PC-9 (cell line): ENCODE data around the gene ZNF736. TPM values are rescaled to one million over a fixed set of nuclear protein-coding genes. Genes with fewer than 3 reads are reported as not detected.

ENCODE experiments used
- BruUV-seq: library from RNA; stranded (reverse); fragments of 400-500 nt; replicated peaks from 2 replicates; lab custom pipeline; 2021; lab: Mats Ljungman, UMichigan
- CTCF ChIA-PET: fragments of 300-600 bp; sonication (Branson Sonifier 250); formaldehyde crosslinking; loops from one replicate; lab custom pipeline; 2022; ENCODE audit warnings: antibody characterized with exemption; lab: Charles Lee
- POLR2A ChIA-PET: fragments of 300-600 bp; sonication (Branson Sonifier 250); formaldehyde crosslinking; loops from one replicate; lab custom pipeline; 2022; ENCODE audit warnings: antibody characterized with exemption; ENCODE audit not compliant: unreplicated experiment; lab: Charles Lee
- DNase-seq, 2 experiments: peaks; one replicate each; pipeline versions ENCODE4 v3.0.0 to v3.0.0-alpha.2; 2015 to 2022; ENCODE audit warnings: mixed read lengths in 1 of 2
- H2AFZ ChIP-seq: fragments of 200-600 bp; sonication (generic); 2 replicates; pipeline ENCODE4 v1.8.1; 2017; ENCODE audit warnings: antibody characterized with exemption
- H3F3A ChIP-seq: fragments of 200-600 bp; sonication (generic); 2 replicates; pipeline ENCODE4 v1.8.1; 2017; ENCODE audit warnings: antibody characterized with exemption, mild to moderate bottlenecking, low read depth; ENCODE audit not compliant: insufficient read depth
- H3K27ac ChIP-seq: fragments of 200-600 bp; sonication (generic); 2 replicates; pipeline ENCODE4 v1.6.1; 2016; ENCODE audit warnings: mixed run types
- H3K27me3 ChIP-seq: fragments of 200-600 bp; sonication (generic); 2 replicates; pipeline ENCODE4 v1.6.1; 2016; ENCODE audit warnings: low read depth, mixed run types; ENCODE audit not compliant: insufficient read depth
- H3K36me3 ChIP-seq: fragments of 200-600 bp; sonication (generic); 2 replicates; pipeline ENCODE4 v1.6.1; 2016; ENCODE audit warnings: low read depth, mixed run types
- H3K4me1 ChIP-seq: fragments of 200-600 bp; sonication (generic); replicated peaks from 2 replicates; pipeline ENCODE4 v1.6.1; 2016; ENCODE audit warnings: mixed run types; ENCODE audit not compliant: insufficient read depth
- H3K4me2 ChIP-seq: fragments of 200-600 bp; sonication (generic); 2 replicates; pipeline ENCODE4 v1.6.1; 2017; ENCODE audit warnings: mixed run types
- H3K4me3 ChIP-seq: fragments of 200-600 bp; sonication (generic); 2 replicates; pipeline ENCODE4 v1.6.1; 2016; ENCODE audit warnings: mixed run types
- H3K79me2 ChIP-seq: fragments of 200-600 bp; sonication (generic); 2 replicates; pipeline ENCODE4 v1.6.1; 2017; ENCODE audit warnings: low read depth, mixed run types
- H3K9me2 ChIP-seq: fragments of 200-600 bp; sonication (generic); 2 replicates; pipeline ENCODE4 v1.8.1; 2017; ENCODE audit warnings: mild to moderate bottlenecking; ENCODE audit not compliant: insufficient read depth
- H3K9me3 ChIP-seq: fragments of 200-600 bp; sonication (generic); 2 replicates; pipeline ENCODE4 v1.8.1; 2016; ENCODE audit warnings: low read depth; ENCODE audit not compliant: insufficient read depth
- H4K20me1 ChIP-seq: fragments of 200-600 bp; sonication (generic); 2 replicates; pipeline ENCODE4 v1.8.1; 2017; ENCODE audit not compliant: insufficient read depth
- CTCF ChIP-seq: fragments of 200-600 bp; sonication (generic); conservative IDR thresholded peaks from 2 replicates; pipeline ENCODE4 v1.6.1; 2017; ENCODE audit warnings: mixed run types, antibody characterized with exemption, mild to moderate bottlenecking, moderate library complexity
- EZH2 ChIP-seq: fragments of 200-600 bp; sonication (generic); IDR thresholded peaks from 2 replicates; pipeline ENCODE4 v1.8.0; 2017; ENCODE audit warnings: antibody characterized with exemption, low read depth
- intact Hi-C: fragments of 100-400 bp; cut with micrococcal nuclease; formaldehyde crosslinking; loops from one replicate; pipeline ENCODE4 v1.10.0; 2022; ENCODE audit not compliant: unreplicated experiment
- total RNA-seq: library from RNA; stranded (reverse); gene quantifications from 2 replicates; pipeline ENCODE4 v1.2.3, GENCODE V29; 2021

The ZNF736 gene
- total RNA-seq, 1 experiment from 2014 or later, result 20.1 TPM

GRCh38 chr7:64307254-64308015 lies 6.3 kb upstream of the ZNF736 start:
- H3K36me3 ChIP-seq, result no peaks in the 10 kb centered on the region
- no peaks in the 10 kb centered on the region for H3K9me3 ChIP-seq
- H3K4me1 ChIP-seq, result 0 out of 2 replicates have a peak, but pooled peaks cover 5% of the 10 kb centered on the region
- H3K79me2 ChIP-seq, result no peaks in the 10 kb centered on the region
- peak overlapping the region; percentile 78 for H3K4me2 ChIP-seq
- no peaks in the 10 kb centered on the region for H4K20me1 ChIP-seq
- TF ChIP-seq EZH2, result no peak
- no peak for TF ChIP-seq CTCF
- intact Hi-C loops, result loop anchor here (2.0 kb wide), 1 partner anchor 255 kb away; the partner anchor contains the start of gene ZNF680
- TSS peak; percentile 90 for BruUV-seq
- peak; percentile 90 to 94 for DNase-seq
- peak overlapping the region; percentile 95 for H2AFZ ChIP-seq
- H3K27me3 ChIP-seq, result no peaks in the 10 kb centered on the region
- no peaks in the 10 kb centered on the region for H3K9me2 ChIP-seq
- 0 out of 2 replicates have a peak overlapping the region, but pooled peaks have one; percentile 20 for H3K27ac ChIP-seq
- H3F3A ChIP-seq, result peaks cover 3% of the 10 kb centered on the region; the same call in 1 of the 2 replicates
- peak overlapping the region; percentile 73 for H3K4me3 ChIP-seq
- CTCF ChIA-PET, result interaction anchor here (0.6 kb wide), 1 partner anchor 365 kb away, joined by 3 read pairs; no protein-coding TSS in a partner anchor
- POLR2A ChIA-PET, result interaction anchor here (0.6 to 1.0 kb wide), 3 partner anchors 197 to 583 kb away, joined by 3 to 10 read pairs (median 4); no protein-coding TSS in a partner anchor

- no peak for DNase-seq
- no TSS peak for BruUV-seq
- no peaks in the 10 kb centered on the region for H3K9me2 ChIP-seq
- no peaks in the 10 kb centered on the region for H3K9me3 ChIP-seq
- H3K4me1 ChIP-seq, result 0 out of 2 replicates have a peak, but pooled peaks cover 5% of the 10 kb centered on the region
- ChIA-PET CTCF (no interaction called here), POLR2A (no interaction called here)
- H2AFZ ChIP-seq, result peak overlapping the region; percentile 95
- intact Hi-C loops, result no loop called here
- no peaks in the 10 kb centered on the region for H3K36me3 ChIP-seq
- H3K79me2 ChIP-seq, result no peaks in the 10 kb centered on the region
- H3K27me3 ChIP-seq, result no peaks in the 10 kb centered on the region
- no peak for TF ChIP-seq EZH2
- no peak for TF ChIP-seq CTCF
- peak overlapping the region; percentile 78 for H3K4me2 ChIP-seq
- peaks cover 3% of the 10 kb centered on the region; the same call in 1 of the 2 replicates for H3F3A ChIP-seq
- H3K4me3 ChIP-seq, result peak overlapping the region; percentile 73
- H3K27ac ChIP-seq, result 0 out of 2 replicates have a peak overlapping the region, but pooled peaks have one; percentile 20
- no peaks in the 10 kb centered on the region for H4K20me1 ChIP-seq
Observed at GRCh38 chr7:64308016-64308270, 5.8 kb upstream of the ZNF736 start.

- Histone ChIP-seq H3K4me2 (no peak overlapping the region), H3K9me3 (no peaks in the 10 kb centered on the region; the same call in 1 of the 2 replicates), H3K9me2 (no peaks in the 10 kb centered on the region), H4K20me1 (no peaks in the 10 kb centered on the region), H3K4me3 (no peak overlapping the region), H2AFZ (no peak overlapping the region), H3K36me3 (no peaks in the 10 kb centered on the region), H3K4me1 (peaks cover 12% of the 10 kb centered on the region), H3K79me2 (peaks cover 15% of the 10 kb centered on the region), H3F3A (peaks cover 3% of the 10 kb centered on the region), H3K27ac (no peak overlapping the region), H3K27me3 (no peaks in the 10 kb centered on the region)
- intact Hi-C loops, result no loop called here
- CTCF ChIA-PET, result no interaction called here
- POLR2A ChIA-PET, result no interaction called here
- DNase-seq, result no peak
- BruUV-seq, result no TSS peak
- no peak for TF ChIP-seq CTCF
- TF ChIP-seq EZH2, result no peak
Observed at GRCh38 chr7:64310426-64310825, 3.3 kb upstream of the ZNF736 start.
